Measurements from ENCODE around the gene LDB2. TPM values are rescaled to one million over a fixed set of nuclear protein-coding genes. Genes with fewer than 3 reads are reported as not detected.

LDB2 gene
- total and polyA plus RNA-seq, 2 donors: 29.0 to 142 TPM

DNA sequence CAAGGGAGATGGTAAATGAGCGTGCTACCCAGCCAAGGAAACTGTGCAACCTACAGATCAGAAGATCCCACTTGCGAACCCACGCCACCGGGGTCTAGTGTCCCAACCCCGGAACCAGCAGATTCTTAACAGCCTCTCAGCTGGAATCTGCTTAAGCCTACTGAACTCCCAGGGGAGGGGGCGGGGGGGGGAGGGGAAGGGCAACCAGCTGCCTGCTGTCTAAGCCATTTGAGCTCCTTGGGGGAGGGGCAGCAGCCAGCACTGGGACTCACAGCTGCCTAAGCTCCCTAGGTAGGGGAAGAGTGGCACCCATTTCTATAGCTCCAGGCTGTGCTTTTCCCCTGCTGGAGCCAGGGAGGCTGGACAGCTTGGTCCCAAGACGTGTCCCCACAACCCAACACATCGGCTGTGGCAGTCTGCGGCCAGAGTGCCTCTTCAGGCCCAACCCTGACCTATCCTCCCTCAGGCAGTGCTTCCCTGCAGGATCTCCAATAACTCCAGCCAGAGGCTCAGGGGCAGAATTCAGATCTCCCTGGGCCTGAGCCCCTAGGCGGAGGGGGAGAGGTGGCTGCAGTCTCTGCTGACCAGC lies 289.2 kb downstream of the LDB2 start:
- WGBS: 91% methylated on average over 10 of the region's 10 CpGs
- no peak overlapping the region for H3K4me3 ChIP-seq (ENCODE audit: low read depth, low read length)
- peaks cover 1% of the 10 kb centered on the region for H3K4me1 ChIP-seq (ENCODE audit: insufficient read depth)
- DNase-seq (ENCODE audit: extremely low spot score): no peak
- no peaks in the 10 kb centered on the region for H3K36me3 ChIP-seq (ENCODE audit: insufficient read depth)
- no peak overlapping the region for H3K27ac ChIP-seq (ENCODE audit: low read depth)

DNA sequence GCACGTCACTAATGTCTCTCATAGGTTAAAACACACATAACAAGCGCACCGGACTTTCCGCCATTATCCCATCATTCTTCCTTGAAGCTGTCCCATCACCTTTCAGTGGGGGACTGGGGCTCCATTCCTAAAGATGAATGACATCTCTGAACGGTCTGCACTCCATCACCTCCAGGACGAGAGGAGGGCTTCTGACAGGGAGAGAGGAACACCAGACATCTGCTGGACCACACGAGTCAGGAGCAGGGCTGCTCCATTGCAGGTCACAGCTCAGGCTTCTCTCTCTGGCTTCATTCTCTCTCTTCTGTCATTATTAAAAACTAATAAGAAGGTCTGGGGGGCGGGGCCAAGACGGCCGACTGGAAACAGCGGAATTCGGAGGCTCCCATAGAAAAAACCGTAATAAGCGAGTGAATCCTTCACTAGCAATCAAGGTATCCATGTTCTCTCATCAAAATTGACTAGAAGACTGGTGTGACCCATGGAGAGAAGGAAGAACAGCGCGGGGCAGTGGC lies 289.8 kb downstream of the LDB2 start:
- Histone ChIP-seq H3K36me3 (ENCODE audit: insufficient read depth) (no peaks in the 10 kb centered on the region), H3K27ac (ENCODE audit: low read depth) (no peak overlapping the region), H3K4me1 (ENCODE audit: insufficient read depth) (peaks cover 1% of the 10 kb centered on the region), H3K4me3 (ENCODE audit: low read depth, low read length) (no peak overlapping the region)
- 85% methylated on average over 16 of the region's 16 CpGs for WGBS
- DNase-seq (ENCODE audit: extremely low spot score): no peak

DNA sequence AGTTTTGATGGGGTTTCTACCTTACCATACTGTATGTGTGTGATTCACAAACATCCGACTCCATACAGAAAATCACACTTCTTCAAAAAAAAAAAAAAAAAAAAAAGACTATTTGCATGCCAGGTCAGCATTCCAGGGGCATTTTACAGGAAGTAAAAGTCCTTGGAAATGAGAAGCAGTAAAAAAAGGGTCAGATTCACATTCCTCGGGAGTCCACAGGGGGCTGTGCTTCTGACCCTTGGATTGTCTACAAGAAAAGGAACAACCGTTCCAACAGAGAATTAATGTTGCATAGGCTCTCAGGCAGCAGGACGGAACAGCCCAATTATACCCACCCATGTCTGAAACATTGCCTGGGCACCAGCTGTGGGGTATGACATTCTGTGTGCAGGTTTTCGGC lies 290.3 kb downstream of the LDB2 start:
- peaks cover 1% of the 10 kb centered on the region for H3K4me1 ChIP-seq (ENCODE audit: insufficient read depth)
- 60% methylated on average over 5 of the region's 5 CpGs for WGBS
- H3K27ac ChIP-seq (ENCODE audit: low read depth): no peak overlapping the region
- H3K36me3 ChIP-seq (ENCODE audit: insufficient read depth): no peaks in the 10 kb centered on the region
- DNase-seq (ENCODE audit: extremely low spot score): no peak
- H3K4me3 ChIP-seq (ENCODE audit: low read depth, low read length): no peak overlapping the region

DNA sequence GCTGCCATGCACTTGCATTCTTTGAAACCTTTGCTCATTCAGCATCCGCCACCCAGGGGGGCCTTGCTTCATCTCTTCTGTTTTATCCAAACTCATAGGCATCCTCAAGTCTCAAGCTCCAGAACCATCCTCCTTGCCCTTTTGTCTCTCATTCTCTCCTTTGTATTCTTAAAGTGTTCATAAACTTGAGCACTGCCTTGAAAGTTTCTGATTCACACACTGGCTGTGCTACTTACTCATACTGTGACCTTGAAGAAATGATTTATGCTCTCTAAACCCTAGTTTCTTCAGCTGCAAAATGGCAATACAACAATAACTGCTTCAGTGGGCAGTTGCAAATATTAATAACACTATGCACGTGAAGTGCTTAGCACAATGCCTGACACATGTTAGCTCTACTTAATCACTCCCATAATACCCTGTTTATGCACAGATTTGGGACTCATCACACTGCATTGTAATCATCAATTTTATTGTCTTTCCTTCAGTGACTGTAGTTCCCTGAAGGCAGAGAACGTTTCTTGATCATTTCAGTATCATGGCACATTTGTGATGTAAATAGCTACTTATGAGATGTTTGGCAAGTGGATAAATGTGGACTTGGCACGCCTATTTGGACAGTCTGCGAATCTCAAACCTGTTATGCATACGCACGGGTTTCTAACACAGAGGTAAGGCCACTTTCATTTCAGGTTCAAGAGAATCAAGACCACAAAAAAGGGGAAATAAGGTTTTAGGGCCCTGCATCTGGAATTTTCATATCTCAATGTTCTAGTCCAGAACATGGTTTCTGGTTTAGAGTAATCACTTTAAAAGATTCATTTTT lies 291.0 kb downstream of the LDB2 start:
- H3K4me3 ChIP-seq (ENCODE audit: low read depth, low read length): no peak overlapping the region
- WGBS: 75% methylated on average over 7 of the region's 7 CpGs

DNA sequence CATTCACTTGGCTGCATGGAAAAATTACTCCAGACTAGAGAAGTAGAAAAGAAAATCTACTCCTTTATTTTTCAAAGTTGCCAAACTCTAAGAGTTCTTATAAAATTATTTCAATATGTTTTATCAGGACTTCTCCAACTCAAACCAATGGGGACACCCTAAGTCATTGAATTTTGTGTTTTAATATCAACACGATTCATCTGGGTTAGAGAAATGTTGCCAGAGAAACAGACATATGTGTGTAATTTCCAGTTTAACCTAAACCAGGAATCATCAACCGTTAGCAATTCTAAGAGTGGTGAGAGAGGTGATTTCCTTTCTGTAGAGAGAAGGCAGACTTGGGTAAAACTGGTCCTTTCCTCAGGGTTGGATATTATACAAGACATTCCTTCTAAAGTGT lies 291.8 kb downstream of the LDB2 start:
- Histone ChIP-seq H3K27ac (ENCODE audit: low read depth) (no peak overlapping the region), H3K36me3 (ENCODE audit: insufficient read depth) (no peaks in the 10 kb centered on the region), H3K4me1 (ENCODE audit: insufficient read depth) (peaks cover 1% of the 10 kb centered on the region), H3K4me3 (ENCODE audit: low read depth, low read length) (no peak overlapping the region)
- WGBS: 80% methylated on average over 2 of the region's 2 CpGs
- DNase-seq (ENCODE audit: extremely low spot score): no peak

More for the DNA sequence above, 291.0 kb downstream of the LDB2 start:
- Histone ChIP-seq H3K36me3 (ENCODE audit: insufficient read depth) (no peaks in the 10 kb centered on the region), H3K4me1 (ENCODE audit: insufficient read depth) (peaks cover 1% of the 10 kb centered on the region), H3K27ac (ENCODE audit: low read depth) (no peak overlapping the region)
- no peak for DNase-seq (ENCODE audit: extremely low spot score)

DNA sequence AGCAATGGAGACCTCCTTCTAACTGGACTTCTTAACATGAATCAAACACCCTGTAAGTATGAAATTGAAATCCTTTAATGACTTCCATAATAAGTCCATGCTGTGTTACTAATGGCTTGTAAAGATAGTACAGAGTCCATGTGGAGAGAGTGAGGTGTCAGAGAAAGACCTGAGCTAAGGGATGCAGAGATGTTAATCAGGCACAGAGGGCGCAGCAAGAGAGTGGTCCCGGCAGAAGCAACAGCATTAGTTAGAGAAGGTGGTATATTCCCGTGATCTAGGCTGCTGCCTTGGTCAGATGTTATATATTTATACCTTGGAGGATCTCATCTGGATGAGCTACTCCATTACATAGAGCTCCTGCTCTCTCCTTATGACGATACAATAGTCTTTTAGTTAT lies 295.3 kb downstream of the LDB2 start:
- DNase-seq (ENCODE audit: extremely low spot score): no peak
- Histone ChIP-seq H3K4me3 (ENCODE audit: low read depth, low read length) (no peak overlapping the region), H3K4me1 (ENCODE audit: insufficient read depth) (peaks cover under 1% of the 10 kb centered on the region), H3K27ac (ENCODE audit: low read depth) (no peak overlapping the region), H3K36me3 (ENCODE audit: insufficient read depth) (no peaks in the 10 kb centered on the region)
- WGBS: 62% methylated on average over 4 of the region's 4 CpGs

DNA sequence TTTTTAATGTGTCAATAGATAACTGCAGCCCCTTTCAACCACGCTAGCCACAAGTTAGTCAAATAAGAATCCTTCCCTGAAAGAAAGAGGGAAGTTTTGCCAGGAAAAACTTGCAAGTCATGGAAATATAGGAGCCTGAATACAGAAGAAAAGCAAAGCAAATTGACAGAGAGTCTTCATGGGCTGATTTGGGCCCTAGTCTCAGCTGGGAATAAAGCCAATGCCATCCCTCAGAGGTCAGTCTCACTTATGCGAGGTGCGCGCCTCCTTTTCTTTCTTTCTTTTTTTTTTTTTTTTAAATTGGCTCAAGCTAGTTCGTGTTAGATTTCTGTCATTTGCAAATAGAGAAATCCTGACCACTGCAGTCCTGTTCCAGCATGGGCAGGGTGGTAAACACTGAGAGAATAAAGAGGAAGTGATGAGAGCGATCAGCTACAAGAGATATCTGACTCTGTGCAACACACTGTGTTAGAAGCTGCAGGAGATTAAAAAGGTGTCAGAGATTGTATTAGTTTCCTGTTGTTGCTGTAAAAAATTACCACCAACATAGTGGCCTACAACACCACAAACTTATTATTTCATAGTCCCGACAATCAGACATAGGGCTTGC lies 299.7 kb downstream of the LDB2 start:
- Histone ChIP-seq H3K4me3 (ENCODE audit: low read depth, low read length) (no peak overlapping the region), H3K36me3 (ENCODE audit: insufficient read depth) (no peaks in the 10 kb centered on the region), H3K27ac (ENCODE audit: low read depth) (no peak overlapping the region), H3K4me1 (ENCODE audit: insufficient read depth) (no peaks in the 10 kb centered on the region)
- WGBS: 74% methylated on average over 7 of the region's 7 CpGs
- no peak for DNase-seq (ENCODE audit: extremely low spot score)

DNA sequence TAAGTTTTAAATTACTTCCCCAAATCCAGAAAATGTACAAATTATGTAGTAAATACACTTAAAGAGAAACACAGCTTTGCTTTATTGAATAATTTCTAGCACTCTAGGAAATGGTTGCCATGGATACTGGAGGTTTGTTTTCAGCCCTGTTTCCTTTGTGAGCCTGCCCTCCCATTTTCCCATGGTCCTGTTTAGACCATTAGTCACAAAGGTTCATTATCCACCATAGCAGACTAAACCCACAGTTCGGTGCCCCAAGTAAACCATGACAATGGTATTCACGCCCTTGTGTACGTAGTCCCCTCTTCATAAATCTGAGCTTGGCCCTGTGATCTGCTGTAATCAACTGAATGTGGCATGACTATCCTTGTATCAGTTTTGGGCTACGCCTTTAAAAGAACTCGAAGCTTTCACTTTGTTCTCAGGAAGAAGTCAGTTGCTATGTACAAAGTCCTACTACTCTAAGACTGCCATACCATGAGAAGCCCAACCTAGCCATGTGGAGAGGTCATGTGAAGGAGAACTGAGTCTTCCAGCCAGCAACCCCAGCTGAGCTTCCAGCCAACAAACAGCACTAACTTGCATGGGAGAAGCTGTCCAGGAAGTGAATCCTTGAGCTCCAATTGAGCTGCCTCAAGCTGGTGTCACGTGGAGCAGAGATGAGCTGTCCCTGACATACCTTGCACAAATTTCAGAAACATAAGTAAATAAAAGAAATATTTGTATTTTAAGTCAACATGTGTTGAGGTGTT lies 300.4 kb downstream of the LDB2 start:
- 86% methylated on average over 6 of the region's 6 CpGs for WGBS
- Histone ChIP-seq H3K4me1 (ENCODE audit: insufficient read depth) (no peaks in the 10 kb centered on the region), H3K4me3 (ENCODE audit: low read depth, low read length) (no peak overlapping the region), H3K36me3 (ENCODE audit: insufficient read depth) (no peaks in the 10 kb centered on the region), H3K27ac (ENCODE audit: low read depth) (no peak overlapping the region)
- DNase-seq (ENCODE audit: extremely low spot score): no peak

DNA sequence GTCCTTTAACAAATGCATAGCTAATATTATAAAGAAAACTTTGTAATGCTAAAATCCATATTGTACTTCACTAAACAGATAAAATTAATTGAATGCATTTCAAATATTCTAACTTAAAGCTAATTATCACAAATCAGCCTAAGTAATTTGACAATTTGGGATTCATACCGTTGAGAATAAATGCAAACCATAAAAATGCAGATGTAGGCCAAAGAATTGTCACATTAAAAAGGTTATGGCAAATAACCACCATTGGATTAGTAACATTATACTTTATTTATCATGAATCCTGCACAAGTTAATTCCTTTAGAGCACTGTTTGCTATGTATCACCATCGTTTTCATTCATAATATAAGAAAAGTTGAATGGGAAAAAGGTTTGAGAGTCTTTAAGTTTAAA lies 301.0 kb downstream of the LDB2 start:
- no peak for DNase-seq (ENCODE audit: extremely low spot score)
- no peak overlapping the region for H3K27ac ChIP-seq (ENCODE audit: low read depth)
- no peaks in the 10 kb centered on the region for H3K4me1 ChIP-seq (ENCODE audit: insufficient read depth)
- no peak overlapping the region for H3K4me3 ChIP-seq (ENCODE audit: low read depth, low read length)
- no peaks in the 10 kb centered on the region for H3K36me3 ChIP-seq (ENCODE audit: insufficient read depth)
- WGBS: 55% methylated on average over 2 of the region's 2 CpGs

DNA sequence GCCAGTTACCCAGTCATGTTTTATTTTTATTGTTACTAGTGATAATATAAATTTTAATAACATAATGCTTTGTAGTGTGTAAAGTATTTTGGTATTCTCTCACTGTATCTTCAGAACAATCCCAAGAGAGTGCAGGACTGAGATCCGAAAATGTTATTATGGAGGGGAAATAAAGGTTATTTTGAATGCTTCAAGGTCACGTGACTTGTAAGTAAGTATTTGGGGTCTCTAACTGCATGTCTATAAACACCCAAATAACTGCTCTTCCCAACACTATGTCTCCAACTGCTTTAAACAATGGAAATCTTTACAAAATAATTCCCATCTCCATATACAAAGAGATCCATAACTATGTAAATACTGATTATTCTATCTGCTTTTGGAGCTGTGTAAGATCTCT lies 302.2 kb downstream of the LDB2 start:
- no peak for DNase-seq (ENCODE audit: extremely low spot score)
- no peaks in the 10 kb centered on the region for H3K36me3 ChIP-seq (ENCODE audit: insufficient read depth)
- WGBS: 72% methylated on average over 2 of the region's 2 CpGs
- no peaks in the 10 kb centered on the region for H3K4me1 ChIP-seq (ENCODE audit: insufficient read depth)
- H3K4me3 ChIP-seq (ENCODE audit: low read depth, low read length): no peak overlapping the region
- H3K27ac ChIP-seq (ENCODE audit: low read depth): no peak overlapping the region

DNA sequence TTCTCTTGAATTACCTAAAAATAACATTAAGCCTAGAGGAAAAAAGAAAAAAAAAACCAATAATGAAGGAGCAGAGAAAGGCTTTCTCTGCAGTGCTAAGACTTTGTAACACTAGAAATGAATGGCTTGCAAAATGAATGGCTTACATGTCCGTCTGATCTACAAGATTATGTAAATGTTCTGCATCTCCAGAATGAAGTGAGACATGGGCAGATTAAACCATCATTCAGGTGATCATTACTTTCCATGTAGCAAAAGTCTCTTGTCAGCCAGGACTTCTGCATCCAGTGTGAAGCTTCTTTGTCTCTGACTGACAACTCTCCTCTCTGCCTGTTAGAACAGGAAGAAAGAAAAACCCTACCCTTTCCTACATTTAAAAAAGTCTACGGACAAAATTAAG lies 304.3 kb downstream of the LDB2 start:
- no peak for DNase-seq (ENCODE audit: extremely low spot score)
- no peak overlapping the region for H3K27ac ChIP-seq (ENCODE audit: low read depth)
- 90% methylated on average over 2 of the region's 2 CpGs for WGBS
- no peak overlapping the region for H3K4me3 ChIP-seq (ENCODE audit: low read depth, low read length)
- no peaks in the 10 kb centered on the region for H3K4me1 ChIP-seq (ENCODE audit: insufficient read depth)
- H3K36me3 ChIP-seq (ENCODE audit: insufficient read depth): no peaks in the 10 kb centered on the region

DNA sequence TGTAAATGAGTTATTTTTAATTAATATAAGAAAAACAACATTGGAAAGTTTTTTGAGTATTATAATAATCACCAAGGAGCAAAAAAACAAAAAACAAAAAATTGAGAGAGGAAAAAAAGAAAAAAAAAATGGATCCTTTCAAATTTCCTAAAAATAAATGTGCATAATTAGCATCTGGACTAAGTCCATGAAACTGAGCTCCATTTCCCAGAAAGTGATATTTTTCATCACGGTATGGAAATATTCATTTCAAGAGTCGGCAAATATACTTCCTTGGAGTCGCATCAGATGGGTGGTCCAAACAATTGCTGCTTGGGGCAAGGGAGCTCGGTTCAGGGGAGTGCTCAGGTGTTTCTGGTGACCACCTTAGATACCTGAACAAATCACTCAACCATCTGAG lies 305.1 kb downstream of the LDB2 start:
- Histone ChIP-seq H3K4me1 (ENCODE audit: insufficient read depth) (no peaks in the 10 kb centered on the region), H3K4me3 (ENCODE audit: low read depth, low read length) (no peak overlapping the region), H3K27ac (ENCODE audit: low read depth) (no peak overlapping the region), H3K36me3 (ENCODE audit: insufficient read depth) (no peaks in the 10 kb centered on the region)
- 64% methylated on average over 4 of the region's 4 CpGs for WGBS
- DNase-seq (ENCODE audit: extremely low spot score): no peak

DNA sequence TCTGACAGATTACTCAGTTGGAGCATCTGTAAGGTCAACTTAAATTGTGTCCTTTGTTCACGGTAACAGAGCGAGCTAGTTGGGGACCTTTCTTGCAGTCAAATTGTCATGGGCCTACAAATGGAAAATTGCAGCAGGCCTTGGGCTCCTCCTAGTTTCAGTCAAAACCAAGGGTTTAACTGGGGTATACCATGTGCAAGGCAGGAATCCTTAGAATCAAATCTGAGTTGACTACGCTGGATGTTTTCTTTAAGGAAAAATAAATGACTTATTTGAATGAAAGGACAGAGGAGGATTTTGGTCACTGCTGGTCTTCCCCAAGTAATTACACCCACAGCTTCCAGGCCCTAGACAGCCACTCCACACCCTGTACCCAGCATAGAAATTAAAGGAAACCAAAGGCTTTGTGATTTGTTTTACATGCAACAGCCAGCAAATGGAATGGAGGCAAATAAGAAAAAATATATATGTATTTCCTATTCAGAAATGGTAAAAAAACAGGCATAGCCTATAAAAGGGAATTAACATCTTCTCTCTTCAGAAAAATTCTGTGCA lies 307.1 kb downstream of the LDB2 start:
- no peaks in the 10 kb centered on the region for H3K36me3 ChIP-seq (ENCODE audit: insufficient read depth)
- WGBS: 94% methylated on average over 3 of the region's 3 CpGs
- H3K4me3 ChIP-seq (ENCODE audit: low read depth, low read length): no peak overlapping the region

More for the DNA sequence above, 307.1 kb downstream of the LDB2 start:
- Histone ChIP-seq H3K4me1 (ENCODE audit: insufficient read depth) (no peaks in the 10 kb centered on the region), H3K27ac (ENCODE audit: low read depth) (no peak overlapping the region)
- DNase-seq (ENCODE audit: extremely low spot score): no peak

Data from urinary bladder (tissue), 4 donors.